ENCODE data around the gene ANKRD10.

The ANKRD10 gene

DNA sequence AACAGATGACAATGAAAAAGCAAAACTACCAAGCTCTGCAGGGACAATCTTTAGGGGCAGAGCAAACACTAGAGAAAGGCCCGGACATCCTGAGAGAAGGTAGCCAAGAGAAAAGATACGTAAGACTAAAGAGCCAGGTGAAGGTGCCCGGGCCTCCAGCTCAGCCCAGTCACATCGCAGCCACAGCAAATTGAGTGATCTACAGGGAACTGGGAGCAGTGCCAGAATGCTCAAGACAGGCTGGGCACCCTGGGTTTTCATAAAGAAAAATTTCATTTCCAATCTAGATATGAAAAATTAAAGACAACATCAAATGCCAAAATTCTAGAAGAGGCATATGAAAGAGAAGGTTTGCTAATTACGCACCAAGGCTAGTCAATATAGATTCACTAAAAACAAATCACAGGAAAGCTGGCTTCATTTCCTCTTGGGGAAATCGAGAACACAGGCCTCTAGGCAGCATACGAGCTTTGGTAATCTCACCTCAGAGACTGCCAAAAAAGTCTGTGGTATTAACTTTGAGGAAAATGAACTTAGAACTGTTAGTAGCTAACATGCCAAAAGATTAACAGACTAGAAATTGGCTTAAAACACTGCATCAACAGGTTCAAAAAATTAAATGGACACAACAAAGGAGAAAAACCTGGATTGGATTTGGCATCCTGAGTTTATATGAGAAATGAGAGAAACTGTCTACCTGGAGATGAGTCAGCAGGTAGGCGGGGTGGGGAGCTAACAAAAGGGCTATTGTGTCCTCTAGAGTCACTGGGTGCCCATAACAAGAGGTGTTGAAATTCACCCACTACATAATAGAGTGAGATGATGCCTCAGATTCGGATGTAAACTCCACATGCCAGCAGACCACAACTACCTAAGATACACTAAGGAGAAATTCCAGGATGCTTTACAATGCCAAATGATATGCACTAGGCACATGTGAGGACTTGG is 6.6 kb downstream of the ANKRD10 start:
- no peak for TF ChIP-seq CTCF (IDR thresholded peaks at IDR 0.05; ENCODE audit: extremely low read depth, insufficient read depth, missing control alignments)
- in situ Hi-C loops (cut with MboI; ENCODE audit: low pct_unique_long_range_greater_than_20kb, low sequenced_read_pairs, unreplicated experiment), result loop anchor here (25.0 kb wide), 1 partner anchor 304 kb away; no protein-coding TSS in a partner anchor
- DNase-seq (ENCODE audit: low spot score), result no peak

DNA sequence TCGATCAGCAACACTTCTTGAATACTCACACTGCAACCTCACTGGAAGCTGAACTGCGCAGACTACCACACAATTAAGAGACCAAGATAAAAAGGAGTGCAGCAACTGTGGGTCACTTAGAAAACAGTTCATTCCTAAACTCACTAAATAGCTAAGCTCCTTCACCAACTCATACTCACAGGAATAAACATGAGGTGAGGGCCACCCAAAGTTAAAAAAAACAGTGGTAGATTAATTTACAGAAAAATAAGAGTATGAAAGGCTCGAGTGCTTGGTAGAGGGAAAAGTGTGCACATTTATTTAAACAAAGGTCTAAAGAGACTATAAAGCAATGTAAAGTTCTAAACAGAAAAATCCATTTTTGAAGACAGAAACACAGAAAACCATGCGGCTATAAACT is 7.6 kb downstream of the ANKRD10 start:
- no peak for TF ChIP-seq CTCF (IDR thresholded peaks at IDR 0.05; ENCODE audit: extremely low read depth, insufficient read depth, missing control alignments)
- DNase-seq (ENCODE audit: low spot score), result no peak
- in situ Hi-C loops (cut with MboI; ENCODE audit: low pct_unique_long_range_greater_than_20kb, low sequenced_read_pairs, unreplicated experiment), result loop anchor here (25.0 kb wide), 1 partner anchor 305 kb away; no protein-coding TSS in a partner anchor

DNA sequence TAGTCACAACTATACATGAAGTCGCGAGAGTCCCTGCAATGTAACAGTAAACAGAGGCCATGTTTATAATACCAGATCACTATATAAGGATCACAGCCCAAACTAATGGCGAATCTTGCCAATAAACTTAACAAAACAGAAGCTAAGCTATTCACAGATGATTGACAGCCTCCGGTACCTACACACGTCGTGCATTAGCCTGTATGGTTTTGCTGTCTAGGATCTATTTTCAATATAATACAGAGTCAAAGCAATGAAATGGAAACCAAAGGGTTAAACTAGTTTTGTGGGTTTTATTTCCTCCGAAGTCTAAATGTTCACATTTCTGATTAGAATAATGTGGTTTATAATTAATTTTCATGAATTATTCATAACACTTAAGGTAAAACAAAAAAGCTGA is 10.1 kb downstream of the ANKRD10 start:
- no peak for DNase-seq (ENCODE audit: low spot score)
- no peak for TF ChIP-seq CTCF (IDR thresholded peaks at IDR 0.05; ENCODE audit: extremely low read depth, insufficient read depth, missing control alignments)
- in situ Hi-C loops (cut with MboI; ENCODE audit: low pct_unique_long_range_greater_than_20kb, low sequenced_read_pairs, unreplicated experiment), result loop anchor here (25.0 kb wide), 1 partner anchor 308 kb away; no protein-coding TSS in a partner anchor

GRCh38 chr13:110902370-110902769 is 12.5 kb downstream of the ANKRD10 start:
- in situ Hi-C loops (cut with MboI; ENCODE audit: low pct_unique_long_range_greater_than_20kb, low sequenced_read_pairs, unreplicated experiment), result loop anchor here (25.0 kb wide), 1 partner anchor 310 kb away; no protein-coding TSS in a partner anchor
- DNase-seq (ENCODE audit: low spot score), result no peak
- no peak for TF ChIP-seq CTCF (IDR thresholded peaks at IDR 0.05; ENCODE audit: extremely low read depth, insufficient read depth, missing control alignments)

- TF ChIP-seq CTCF (IDR thresholded peaks at IDR 0.05; ENCODE audit: extremely low read depth, insufficient read depth, missing control alignments), result no peak
- in situ Hi-C loops (cut with MboI; ENCODE audit: low pct_unique_long_range_greater_than_20kb, low sequenced_read_pairs, unreplicated experiment), result no loop called here
- no peak for DNase-seq (ENCODE audit: low spot score)
Observed at GRCh38 chr13:110897521-110897920, 17.3 kb downstream of the ANKRD10 start.

DNA sequence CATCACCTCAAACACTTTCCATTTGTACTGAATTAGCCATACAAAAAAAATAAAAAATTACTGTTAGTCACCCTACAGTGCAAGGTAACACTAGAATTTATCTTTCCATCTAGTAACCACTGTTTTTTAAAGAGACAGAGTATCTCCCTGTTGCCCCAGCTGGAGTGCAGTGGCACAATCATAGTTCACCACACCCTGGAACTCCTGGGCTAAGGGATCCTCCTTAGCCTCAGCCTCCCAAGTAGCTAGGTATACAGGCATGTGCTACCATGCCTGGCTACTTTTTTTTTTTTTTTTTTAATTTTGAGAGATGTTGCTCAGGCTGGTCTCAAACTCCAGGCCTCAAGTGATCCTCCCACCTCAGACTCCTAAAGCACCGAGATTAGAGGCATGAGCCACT is 17.9 kb downstream of the ANKRD10 start:
- no peak for TF ChIP-seq CTCF (IDR thresholded peaks at IDR 0.05; ENCODE audit: extremely low read depth, insufficient read depth, missing control alignments)
- DNase-seq (ENCODE audit: low spot score), result no peak
- in situ Hi-C loops (cut with MboI; ENCODE audit: low pct_unique_long_range_greater_than_20kb, low sequenced_read_pairs, unreplicated experiment), result no loop called here
